ENCODE data around the gene BRD4.

The BRD4 gene

DNA sequence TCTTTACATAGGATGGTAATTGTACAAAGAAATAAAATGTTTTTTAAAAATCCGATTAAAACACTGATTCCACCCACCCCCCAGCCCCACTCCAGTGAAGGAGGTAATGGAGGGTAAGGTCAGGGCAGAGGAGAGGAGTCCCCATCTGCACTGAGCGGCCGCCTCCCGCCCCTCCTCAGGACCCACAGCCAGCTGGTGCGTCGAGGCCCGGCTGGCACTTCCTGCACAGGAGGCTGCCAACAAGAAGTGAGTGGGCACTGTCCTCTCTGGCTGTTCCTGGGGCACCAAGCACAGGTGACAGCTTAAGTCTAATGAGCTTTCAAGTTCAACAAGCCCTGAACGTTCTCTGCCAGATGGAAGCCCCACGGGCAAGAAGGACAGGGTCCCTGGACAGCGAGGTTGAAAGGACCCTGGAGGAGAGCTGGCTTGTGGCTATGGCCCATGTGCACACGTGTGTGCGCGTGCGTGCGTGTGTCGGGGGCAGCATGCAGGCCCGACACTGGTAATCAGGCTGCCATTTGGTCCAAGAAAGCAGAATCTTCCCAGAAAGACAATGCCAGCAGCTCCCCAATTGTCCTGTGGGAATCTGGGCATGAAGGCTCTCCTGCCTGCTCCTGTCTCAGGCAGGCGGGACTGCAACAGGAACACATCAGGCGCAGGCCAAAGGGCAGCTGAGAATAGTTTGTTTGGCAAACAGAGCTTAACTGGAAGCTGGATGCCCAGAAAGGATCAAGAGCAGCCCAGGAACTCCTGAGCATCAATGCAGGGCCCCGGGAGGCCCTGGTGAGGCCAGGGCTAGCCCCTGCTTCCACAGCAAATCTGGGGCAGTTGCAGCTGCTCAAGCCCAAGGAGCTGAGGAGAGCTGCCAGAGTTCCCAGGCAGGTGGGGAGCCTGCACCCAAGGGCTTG, 85.0 kb downstream of the BRD4 start:
- no peak for DNase-seq

DNA sequence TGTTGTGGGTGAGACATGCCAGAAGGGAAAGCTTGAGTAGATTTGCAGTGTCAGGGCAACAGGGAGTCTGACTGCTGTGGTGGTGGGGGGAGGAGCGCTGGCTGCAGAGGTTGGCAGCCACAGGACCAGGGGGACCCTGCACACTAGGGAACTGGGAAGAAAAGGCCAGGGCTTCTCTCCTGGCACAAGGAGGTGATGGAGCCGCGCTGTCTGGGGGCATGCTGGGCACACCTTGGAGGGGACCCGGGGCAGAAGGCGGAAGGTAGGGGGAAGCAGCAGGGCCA, 86.2 kb downstream of the BRD4 start:
- DNase-seq = no peak

DNA sequence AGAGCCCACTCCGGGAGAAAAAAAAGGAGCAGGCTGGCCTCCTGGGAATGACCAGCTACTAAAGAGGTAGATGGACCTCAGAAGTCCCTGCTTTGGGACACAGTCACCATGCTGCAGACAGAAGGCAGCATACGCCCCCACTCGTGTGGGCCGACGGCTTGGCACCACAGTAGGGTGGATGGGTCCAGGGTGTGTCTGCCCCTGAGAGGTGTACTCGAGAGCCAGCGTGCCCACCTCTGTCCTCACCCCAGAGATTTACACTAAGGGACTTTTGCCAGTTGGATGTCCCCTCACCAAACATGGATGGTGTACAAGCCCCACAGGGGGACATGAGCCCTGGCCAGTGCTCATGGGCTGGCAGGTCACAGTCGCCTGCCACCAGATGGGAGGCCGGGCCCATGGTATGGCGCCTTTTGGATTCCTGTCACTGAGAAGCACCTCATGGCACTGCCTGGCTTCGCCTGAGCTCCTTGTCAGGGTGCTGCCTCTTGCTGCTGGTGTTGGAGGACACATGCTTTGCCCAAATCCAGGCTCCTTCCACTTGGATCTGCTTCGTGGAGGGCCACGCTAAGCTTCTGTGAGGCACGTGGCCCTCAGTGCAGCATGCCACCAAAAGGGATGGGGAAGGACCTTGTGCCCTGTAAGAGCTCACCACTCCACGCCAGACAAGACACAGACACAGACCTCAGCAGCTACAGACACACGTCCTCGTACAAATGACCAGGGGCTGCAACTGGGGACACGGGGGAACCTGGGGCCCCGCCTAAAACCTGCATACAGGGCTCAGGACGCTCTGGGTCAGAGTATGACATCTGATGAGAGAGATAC, 86.8 kb downstream of the BRD4 start:
- DNase-seq = no peak

DNA sequence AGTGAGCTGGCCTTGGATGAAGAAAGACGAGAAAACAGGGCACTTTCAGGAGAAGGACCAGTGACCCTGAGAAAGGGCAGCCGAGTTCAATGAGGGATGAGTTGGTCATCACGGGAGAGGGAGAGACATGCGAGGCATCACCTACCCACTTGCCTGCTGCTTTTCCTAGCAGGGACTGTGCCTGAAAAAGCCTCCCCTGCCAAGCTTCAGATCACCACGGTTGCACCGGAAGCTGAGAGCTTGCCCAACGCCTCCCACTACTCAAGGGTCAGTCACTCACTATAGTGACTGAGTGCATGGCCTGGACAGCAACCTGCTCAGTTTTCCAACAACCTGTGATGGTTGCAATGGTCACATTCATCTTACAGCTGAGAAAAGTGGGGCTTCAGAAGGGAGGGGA, 87.5 kb downstream of the BRD4 start:
- DNase-seq = no peak

DNA sequence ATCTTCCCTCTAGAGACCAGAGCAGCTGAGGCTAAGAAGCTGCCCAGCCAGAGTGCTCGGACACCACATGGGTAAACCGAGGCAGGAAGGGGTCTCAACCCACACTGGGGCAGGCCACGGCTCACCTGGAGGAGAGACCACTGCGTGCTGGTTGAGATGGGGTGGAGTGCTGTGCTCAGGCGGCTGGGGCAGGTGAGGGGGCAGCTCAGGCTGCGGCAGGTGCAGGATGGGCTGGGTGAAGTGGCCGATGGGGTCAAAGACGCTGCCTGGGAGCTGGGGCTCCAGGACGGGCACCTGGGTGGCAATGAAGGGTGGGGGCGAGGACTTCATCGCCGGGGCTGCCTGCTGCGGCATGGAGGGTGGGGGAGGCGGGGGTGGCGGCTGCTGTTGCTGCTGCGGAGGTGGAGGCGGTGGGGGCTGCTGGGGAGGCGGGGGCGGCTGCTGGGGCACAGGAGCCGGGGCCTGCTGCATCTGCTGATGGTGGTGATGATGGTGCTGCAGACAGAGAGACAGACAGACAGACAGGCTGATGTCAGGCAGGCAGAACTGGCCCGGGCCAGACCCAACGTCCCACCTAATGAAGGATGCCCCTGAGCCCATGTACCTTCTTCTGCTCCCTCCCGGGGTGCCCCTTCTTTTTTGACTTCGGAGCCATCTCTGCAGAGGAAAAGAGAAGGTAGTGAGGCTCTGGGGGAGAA, 88.1 kb downstream of the BRD4 start:
- DNase-seq = no peak

DNA sequence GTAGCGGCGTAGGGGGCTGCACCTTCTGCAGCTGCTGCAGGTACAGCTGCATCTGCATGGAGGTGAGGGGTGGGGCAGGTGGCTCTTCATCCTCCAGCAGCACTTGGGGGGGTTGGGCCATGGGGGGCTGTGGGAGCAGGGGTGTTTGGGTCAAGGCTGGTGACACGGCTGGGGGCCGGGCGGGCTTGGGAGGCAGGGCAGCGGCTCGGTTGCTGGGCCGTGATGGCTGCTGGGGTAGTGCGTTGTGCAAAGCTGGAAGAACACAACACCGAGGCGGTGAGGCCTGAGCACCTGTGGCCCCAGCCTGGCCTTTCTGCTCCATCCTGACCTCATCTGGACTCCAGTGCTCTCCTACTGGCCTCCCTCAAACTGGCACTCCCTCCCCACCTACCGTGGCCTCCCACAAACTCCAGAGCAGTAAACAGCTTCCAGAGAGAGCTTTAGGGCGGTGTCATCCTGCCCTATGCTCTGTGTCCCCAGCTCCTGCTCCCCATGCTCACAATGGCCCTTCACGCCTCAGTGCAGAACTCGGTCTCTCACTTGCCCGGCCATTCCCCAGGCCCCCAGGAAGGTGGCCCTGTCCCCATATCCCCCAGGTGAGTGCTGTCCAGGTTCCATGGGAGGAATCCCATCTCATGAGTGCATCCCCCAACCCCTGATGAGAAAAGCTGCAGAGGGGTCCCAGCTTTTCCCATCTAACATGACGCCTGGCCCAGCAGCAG, 88.9 kb downstream of the BRD4 start:
- no peak for DNase-seq

DNA sequence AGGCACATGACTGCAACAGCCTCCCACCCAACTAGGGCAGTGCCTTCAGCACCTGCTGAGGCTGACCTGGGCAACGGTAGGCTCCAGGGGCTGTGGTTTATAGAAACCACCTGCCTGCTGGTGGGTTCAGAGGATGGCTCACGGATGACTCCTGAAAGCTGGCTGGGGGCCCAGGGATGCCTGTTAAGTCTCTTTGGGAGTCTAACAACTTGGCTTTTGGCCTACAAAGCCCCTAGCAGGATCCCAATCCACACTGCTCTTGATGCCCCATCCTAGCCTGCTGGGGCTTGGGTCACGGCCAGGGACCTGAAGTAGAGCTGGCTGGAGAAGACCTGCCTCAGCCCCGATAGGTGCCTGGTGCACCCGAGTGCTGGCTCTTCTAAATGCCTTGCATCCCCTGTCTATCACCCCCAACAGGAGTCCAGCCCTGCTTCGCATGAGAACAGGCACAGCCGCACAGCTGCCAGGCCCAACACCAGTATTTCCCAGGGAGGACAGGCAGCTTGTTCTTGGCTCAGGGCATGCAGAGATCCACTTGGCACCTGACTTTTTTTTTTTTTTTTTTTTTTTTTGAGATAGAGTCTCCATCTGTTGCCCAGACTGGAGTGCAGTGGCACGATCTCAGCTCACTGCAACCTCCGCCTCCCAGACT, 91.0 kb downstream of the BRD4 start:
- no peak for DNase-seq

DNA sequence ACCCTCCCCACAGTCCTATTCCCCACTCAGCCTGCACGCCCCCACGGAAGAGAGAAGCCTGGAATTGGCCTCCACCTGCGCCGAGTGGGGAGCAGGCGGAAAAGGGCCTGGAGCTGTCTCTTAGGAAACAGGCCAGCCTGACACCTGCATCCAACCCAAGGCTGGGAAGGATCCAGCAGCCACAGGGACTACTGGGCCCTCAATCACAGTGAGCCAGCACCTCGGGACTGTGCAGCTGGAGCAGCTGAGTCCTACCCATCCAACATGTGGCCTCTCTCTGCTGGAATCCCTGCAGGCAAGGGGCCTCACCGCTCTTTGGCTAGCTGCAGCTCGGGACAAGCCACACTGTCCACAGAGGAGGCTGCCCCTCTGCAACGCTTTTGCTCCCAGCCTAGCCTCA, 91.8 kb downstream of the BRD4 start:
- no peak for DNase-seq

DNA sequence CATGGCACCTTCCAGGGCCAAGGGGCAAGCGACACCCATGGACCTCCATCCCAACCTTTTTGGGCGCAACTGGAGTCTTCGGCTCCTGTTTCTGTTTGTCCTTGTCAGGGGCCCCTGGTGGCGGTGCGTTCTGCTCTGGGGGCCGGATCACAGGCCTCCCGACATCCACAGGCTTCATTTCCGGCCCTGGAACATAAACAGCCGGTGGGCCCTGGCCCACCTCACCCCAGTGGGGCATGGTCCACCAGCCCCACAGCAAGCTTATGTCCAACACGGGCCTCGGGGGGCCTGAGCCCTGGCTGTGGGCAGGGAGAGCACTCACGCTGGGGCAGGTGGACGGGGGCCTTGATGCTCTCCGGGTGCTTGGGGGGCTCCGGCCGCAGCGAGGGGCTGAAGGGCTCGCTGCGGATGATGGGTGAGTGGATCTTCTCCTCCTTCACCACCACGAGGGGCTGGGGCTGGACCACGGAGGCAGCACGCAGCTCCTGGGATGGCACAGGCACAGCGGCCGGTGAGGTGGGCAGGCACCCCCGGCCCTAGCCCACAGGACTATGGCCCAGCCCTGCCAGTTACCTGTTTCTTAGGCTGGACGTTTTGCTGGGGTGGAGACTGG, 92.9 kb downstream of the BRD4 start:
- DNase-seq = no peak

DNA sequence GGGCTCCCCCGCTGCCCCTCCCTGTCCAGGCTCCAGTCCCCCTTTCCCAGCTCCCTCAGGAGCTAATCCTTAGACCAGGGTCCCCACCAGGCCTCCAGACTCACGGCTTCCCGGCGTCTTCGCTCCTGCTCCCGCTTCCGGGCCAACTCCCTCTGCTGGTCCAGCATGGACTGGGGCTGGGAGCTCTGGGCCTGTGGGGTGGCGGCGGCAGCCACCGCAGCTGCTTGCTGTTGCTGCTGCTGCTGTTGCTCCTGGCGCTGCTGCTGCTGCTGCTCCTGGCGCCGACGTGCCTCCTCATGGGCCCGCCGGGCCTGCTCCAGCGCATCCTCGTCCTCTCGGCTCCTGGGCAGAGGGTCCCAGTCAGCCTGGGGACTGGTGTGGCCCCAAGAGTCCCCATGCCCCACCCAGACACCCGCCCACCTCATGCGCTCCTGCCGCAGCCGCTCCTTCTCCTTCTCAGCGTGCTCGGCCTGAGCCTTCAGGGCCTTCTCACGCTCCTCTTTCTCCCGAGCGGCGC, 93.6 kb downstream of the BRD4 start:
- no peak for DNase-seq

DNA sequence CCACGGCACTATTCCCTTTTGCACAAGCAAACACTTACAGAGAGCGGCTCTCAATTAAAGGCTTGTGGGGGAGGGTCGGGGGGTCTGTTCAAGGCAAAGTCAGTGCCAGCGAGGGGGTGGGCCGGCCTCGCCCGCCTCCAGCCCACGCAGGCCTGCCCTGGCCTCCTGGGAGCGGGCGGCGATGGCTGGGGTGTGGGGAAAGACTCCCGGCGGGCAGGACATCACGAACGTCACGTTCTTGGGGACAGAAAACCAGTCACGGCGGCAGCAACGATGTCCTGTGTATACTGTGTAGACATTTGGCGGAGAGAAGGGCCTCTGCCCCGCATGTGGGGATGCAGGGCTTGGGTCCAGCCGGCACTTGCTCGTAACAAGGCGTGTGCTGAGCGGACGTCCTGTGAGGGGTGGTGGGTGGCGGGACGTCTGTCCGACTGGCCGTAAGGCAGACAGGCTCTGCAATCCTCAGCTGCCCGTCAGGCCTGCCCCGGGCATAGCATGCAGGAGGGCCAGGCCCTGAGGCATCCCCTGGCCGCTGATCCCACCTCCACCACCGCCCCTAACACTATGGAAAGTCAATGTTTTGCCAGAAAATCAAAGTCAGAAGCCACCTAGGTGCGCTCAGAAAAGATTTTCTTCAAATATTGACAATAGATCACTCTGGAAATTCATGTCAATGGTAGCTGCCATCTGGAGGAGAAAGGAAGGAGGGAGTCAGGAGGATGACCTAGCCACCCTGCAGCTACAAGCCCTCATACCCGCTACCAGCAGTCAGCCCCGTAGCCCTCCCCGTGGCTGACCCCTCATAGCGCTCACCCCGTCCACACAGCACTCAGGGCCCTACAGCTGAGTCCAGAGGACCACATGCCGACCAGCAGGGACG, 94.3 kb downstream of the BRD4 start:
- DNase-seq = no peak

DNA sequence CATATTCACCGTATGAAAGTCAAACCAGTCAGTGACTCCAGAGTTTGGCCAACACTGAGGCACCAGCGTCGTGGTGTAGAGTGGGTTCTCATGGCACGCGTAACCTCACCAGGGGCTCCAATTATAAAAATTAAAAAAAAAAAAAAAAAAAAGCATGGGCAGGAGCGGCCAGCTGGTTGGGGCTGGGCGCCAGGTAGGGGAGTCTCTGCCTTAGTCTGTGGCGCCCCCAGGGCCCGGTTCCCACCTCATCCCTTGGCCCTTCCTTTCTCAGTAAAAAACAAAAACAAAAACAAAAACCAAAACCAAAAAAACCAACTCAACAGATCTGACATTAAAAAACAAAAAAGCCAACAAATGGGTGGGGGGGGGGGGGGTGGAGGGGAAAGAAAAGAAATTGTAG, 95.5 kb downstream of the BRD4 start:
- no peak for DNase-seq

DNA sequence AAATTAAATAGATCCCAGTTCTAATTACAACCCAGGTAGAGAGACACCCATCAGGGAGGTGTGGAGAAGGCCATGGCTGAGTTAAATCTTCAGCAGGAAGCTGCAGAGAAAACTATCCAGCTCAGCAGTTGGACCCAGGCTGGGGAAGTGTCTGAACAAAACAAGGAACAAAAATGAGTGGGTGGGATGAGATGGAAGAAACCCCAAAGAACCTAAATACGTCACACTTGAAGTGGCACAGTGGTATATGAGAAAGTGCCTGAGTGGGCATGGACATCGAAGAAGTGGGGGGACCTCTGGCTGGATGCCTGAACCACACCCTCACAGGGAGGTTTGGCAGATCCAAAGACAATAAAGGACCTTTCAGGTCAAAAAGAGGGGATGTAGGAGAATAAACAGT, 96.6 kb downstream of the BRD4 start:
- DNase-seq = no peak

DNA sequence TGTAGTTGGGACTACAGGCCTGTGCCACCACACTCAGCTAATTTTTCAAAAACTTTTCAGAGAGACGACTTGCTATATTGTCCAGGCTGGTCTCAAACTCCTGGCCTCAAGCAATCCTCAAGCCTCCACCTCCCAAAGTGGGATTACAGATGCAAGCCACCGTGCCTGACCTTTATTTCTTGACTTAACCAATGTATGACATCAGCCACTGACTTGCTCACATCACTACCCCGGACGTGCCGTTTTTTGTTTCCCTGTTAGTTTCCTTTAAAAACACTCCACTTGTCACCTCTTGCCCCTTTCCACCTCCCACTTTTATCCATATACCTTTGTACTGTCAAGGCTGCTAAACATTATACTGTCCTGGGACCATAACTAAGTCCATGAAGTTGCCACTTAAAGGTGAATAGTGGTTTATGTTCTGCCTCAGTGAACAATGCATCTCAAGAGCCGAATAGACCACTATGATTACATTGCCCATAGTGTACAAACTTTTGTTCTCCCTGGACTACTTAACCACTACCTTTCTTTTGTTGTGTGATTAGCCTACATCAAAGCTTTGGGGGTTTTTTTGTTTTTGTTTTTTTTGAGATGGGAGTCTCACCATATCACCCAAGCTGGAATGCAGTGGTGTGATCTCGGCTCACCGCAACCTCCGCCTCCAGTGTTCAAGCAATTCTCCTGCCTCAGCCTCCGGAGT, 97.8 kb downstream of the BRD4 start:
- DNase-seq = no peak

DNA sequence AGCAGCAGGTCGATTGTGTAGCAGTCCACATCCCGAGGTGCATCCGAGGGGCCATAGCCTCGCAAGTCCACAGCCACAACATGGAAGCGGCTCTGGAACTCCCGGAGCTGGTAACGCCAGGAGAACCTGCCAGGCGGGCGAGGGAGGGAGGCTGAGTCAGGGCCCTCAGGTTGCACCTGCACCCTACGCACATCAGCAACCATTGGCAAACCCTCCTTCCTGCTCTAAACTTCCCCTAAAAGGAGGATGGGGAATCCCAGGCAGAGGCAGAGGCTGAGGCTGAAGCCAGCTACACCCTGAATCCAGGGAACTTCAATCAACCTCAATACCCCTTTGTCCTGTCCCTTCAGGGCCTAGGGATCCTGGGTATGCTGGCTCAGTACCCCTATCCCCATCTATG, 101.1 kb downstream of the BRD4 start:
- DNase-seq = no peak

DNA sequence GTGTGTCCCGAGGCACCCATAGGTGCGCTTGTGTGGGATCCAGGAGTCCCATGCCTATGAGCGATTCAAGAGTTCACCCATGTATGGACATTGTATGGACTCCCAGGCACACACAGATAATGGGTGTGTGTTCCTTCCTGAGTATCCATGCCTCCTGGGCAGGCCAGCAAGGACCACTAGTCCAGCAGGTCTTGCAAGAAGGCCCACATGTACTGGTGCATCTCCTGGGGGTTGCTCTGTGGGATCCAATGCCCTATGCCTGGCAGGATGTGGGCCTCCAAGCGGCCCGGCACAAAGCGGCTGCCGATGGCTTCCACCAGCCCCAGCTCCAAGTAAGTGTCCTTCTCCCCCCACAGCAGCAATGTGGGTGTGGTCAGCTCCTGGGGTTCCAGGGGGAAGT, 105.1 kb downstream of the BRD4 start:
- no peak for DNase-seq

DNA sequence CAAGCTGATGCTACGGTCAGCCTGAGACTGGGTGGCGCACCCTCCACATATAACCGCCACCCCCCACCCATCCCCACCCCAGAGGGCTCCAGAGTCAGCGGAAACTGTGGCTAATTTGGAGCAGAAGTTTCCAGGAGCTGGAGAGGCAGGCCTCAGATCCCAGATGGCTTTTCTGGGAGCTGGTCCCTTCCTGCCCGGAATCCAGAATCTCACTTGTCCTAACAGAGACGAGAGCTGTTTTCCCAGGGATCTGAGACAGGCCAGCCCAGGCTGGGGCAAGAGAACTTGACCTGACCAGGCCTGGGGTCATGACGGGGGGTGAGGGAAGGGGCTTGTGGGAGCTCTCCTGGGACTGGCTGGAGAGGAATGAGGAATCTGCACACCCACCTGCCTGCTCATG, 106.6 kb downstream of the BRD4 start:
- DNase-seq = no peak

DNA sequence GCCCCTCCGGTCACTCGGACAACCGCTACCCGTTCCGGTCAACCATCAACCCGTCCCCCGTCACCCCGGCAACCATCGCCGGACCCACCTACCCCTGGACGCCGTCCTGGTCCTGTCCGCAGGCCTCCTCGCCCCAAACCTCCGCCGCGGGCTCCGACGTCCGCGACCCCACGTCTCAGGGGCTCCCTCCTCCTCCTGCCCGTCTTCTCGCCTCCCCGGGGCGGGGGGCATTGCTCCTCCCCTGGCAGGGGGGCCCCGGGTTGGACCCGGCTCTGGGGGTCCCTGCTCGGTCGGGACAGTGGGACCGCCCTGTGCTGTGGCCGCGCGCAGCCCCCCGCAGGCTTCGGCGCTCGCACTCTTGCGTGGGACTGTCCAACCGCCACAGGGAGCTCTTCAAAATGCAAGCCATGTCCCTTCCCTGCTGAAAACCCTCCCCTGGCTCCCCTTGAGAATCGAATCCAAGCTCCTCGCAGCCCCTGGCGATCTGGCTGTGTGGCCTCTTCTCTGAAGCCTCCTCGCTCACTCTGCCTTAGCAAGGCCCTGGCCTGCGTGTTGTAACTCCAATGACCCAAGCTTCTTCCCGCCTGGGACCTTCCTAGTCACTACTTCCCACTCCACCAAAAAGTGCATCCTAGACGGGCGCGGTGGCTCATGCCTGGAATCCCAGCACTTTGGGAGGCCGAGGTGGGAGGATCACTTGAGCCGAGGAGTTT, 108.5 kb downstream of the BRD4 start:
- DNase-seq = no peak

Data from stimulated activated CD4-positive, alpha-beta T cell treated with anti-CD3 and anti-CD28 coated beads, Interleukin-4, amount 100 ng/mL, for 24 hours (primary cell).